HCT116 (cell line): ENCODE data around the gene MED25. TPM values are rescaled to one million over a fixed set of nuclear protein-coding genes. Genes with fewer than 3 reads are reported as not detected.

Source experiments
- ATAC-seq: fragments of 200-7000 bp; cut with Tn5 transposase; 2 replicates; pipeline ENCODE4 v1.9.1; 2020; ENCODE audit warnings: mild to moderate bottlenecking, moderate library complexity
- Bru-seq: library from RNA; stranded (reverse); fragments of 400-500 nt; gene quantifications from one replicate; lab custom pipeline; 2021; lab: Mats Ljungman, UMichigan
- BruChase-seq, 2 experiments: library from RNA; stranded (reverse); fragments of 400-500 nt; gene quantifications; one replicate each; lab custom pipeline; 2021; lab: Mats Ljungman, UMichigan
- BruUV-seq: library from RNA; stranded (reverse); fragments of 400-500 nt; replicated peaks from 2 replicates; lab custom pipeline; 2021; lab: Mats Ljungman, UMichigan
- CTCF ChIA-PET: fragments of 300-600 bp; sonication (Branson Sonifier 250); formaldehyde crosslinking; loops from one replicate; lab custom pipeline; 2021; ENCODE audit warnings: antibody characterized with exemption; lab: Charles Lee
- POLR2A ChIA-PET: fragments of 300-600, 350-600 bp; sonication (Branson Sonifier 250); formaldehyde crosslinking; loops from one replicate; lab custom pipeline; 2021; ENCODE audit warnings: antibody characterized with exemption; lab: Charles Lee
- RAD21 ChIA-PET, 2 experiments: fragments of 300-600 bp; sonication (Branson Sonifier 250); formaldehyde crosslinking; loops; one replicate each; lab custom pipeline; 2023; ENCODE audit warnings: low total read pairs in 2 of 2; ENCODE audit not compliant: uncharacterized antibody in 2 of 2, unreplicated experiment in 2 of 2, low non-redundant PET in 1 of 2; lab: Charles Lee
- DNase-seq: peaks from one replicate; pipeline ENCODE4 v3.0.0-alpha.2; 2010; ENCODE audit warnings: low read depth, low spot score
- H2AFZ ChIP-seq: fragments of 200-600 bp; shearing (Covaris generic), sonication (generic); 2 replicates; pipeline ENCODE4 v1.6.1; 2017; ENCODE audit warnings: low read depth, mixed run types, mixed read lengths, antibody characterized with exemption, low read length; ENCODE audit not compliant: poor library complexity, severe bottlenecking
- H3K27ac ChIP-seq: 2 replicates; pipeline ENCODE4 v1.5.1; 2012; ENCODE audit warnings: low read depth, low read length
- H3K27me3 ChIP-seq: fragments of 200-600 bp; sonication (generic); 2 replicates; pipeline ENCODE4 v1.6.1; 2016; ENCODE audit warnings: mixed run types, low read length, mixed read lengths; ENCODE audit not compliant: insufficient read depth
- H3K36me3 ChIP-seq, 2 experiments: fragments of 200-500 bp in 1 of 2; fragments of 200-600 bp in 1 of 2; sonication (Bioruptor generic) in 1 of 2; sonication (generic) in 1 of 2; 2 replicates each; pipeline versions ENCODE4 v1.5.1 to v1.6.1; 2014 to 2016; ENCODE audit warnings: low read length in 2 of 2, inconsistent platforms in 1 of 2, mixed read lengths in 1 of 2, mixed run types in 1 of 2; ENCODE audit not compliant: insufficient read depth in 2 of 2, control insufficient read depth in 1 of 2
- H3K4me1 ChIP-seq, 2 experiments: fragments of 200-600 bp in 1 of 2; sonication (generic) in 1 of 2; 2 replicates each; pipeline versions ENCODE4 v1.5.1 to v1.6.1; 2012 to 2017; ENCODE audit warnings: low read length in 2 of 2, inconsistent platforms in 1 of 2, mild to moderate bottlenecking in 1 of 2, mixed read lengths in 1 of 2, mixed run types in 1 of 2, moderate library complexity in 1 of 2; ENCODE audit not compliant: insufficient read depth in 2 of 2, control insufficient read depth in 1 of 2
- H3K4me2 ChIP-seq: fragments of 200-600 bp; sonication (generic); 2 replicates; pipeline ENCODE4 v1.6.1; 2017; ENCODE audit warnings: mixed run types, low read length, mixed read lengths
- H3K4me3 ChIP-seq, 2 experiments: fragments of 200-600 bp in 1 of 2; sonication (generic) in 1 of 2; replicated peaks in 1 of 2; 2 replicates each; pipeline ENCODE4 v1.5.1; 2011 to 2016; ENCODE audit warnings: low read length in 2 of 2, control low read depth in 1 of 2, low read depth in 1 of 2, mild to moderate bottlenecking in 1 of 2, mixed read lengths in 1 of 2, mixed run types in 1 of 2
- H3K79me2 ChIP-seq: fragments of 200-600 bp; sonication (generic); 2 replicates; pipeline ENCODE4 v1.6.1; 2017; ENCODE audit warnings: mild to moderate bottlenecking, mixed run types, low read length, moderate library complexity, mixed read lengths; ENCODE audit not compliant: insufficient read depth
- H3K9ac ChIP-seq: fragments of 200-600 bp; sonication (generic); 2 replicates; pipeline ENCODE4 v1.6.1; 2016; ENCODE audit warnings: low read length, mixed read lengths
- H3K9me2 ChIP-seq: fragments of 200-600 bp; sonication (generic), shearing (Covaris generic); 2 replicates; pipeline ENCODE4 v1.6.1; 2017; ENCODE audit warnings: mixed run types, mild to moderate bottlenecking, moderate library complexity; ENCODE audit not compliant: insufficient read depth
- H3K9me3 ChIP-seq, 2 experiments: fragments of 200-500 bp in 1 of 2; fragments of 200-600 bp in 1 of 2; sonication (Bioruptor generic) in 1 of 2; sonication (generic) in 1 of 2; 2 replicates each; pipeline ENCODE4 v1.6.1; 2014 to 2017; ENCODE audit warnings: low read length in 2 of 2, mixed read lengths in 2 of 2, inconsistent platforms in 1 of 2, low read depth in 1 of 2, mild to moderate bottlenecking in 1 of 2, mixed run types in 1 of 2, moderate library complexity in 1 of 2; ENCODE audit not compliant: control insufficient read depth in 1 of 2, insufficient read depth in 1 of 2
- H4K20me1 ChIP-seq: fragments of 200-600 bp; sonication (generic), shearing (Covaris generic); 2 replicates; pipeline ENCODE4 v1.6.1; 2017; ENCODE audit warnings: mixed run types, mild to moderate bottlenecking, moderate library complexity; ENCODE audit not compliant: insufficient read depth
- CBX3 ChIP-seq: IDR thresholded peaks from 2 replicates; pipeline ENCODE4 v1.6.1; 2012; ENCODE audit warnings: low read depth
- CEBPB ChIP-seq: IDR thresholded peaks from 2 replicates; pipeline ENCODE4 v1.6.1; 2012; ENCODE audit warnings: low read depth
- EGR1 ChIP-seq: IDR thresholded peaks from 2 replicates; pipeline ENCODE4 v1.6.1; 2012; ENCODE audit warnings: low read depth
- ELF1 ChIP-seq: IDR thresholded peaks from 2 replicates; pipeline ENCODE4 v1.6.1; 2012; ENCODE audit warnings: low read depth, borderline replicate concordance
- EZH2 ChIP-seq: fragments of 200-600 bp; sonication (generic); IDR thresholded peaks from 2 replicates; pipeline ENCODE4 v1.6.1; 2017; ENCODE audit warnings: antibody characterized with exemption, mixed run types
- EZH2phosphoT487 ChIP-seq: fragments of 200-600 bp; IDR thresholded peaks from 2 replicates; pipeline ENCODE4 v1.6.1; 2018; ENCODE audit warnings: antibody characterized with exemption, borderline replicate concordance
- FOSL1 ChIP-seq: IDR thresholded peaks from 2 replicates; pipeline ENCODE4 v1.6.1; 2012; ENCODE audit warnings: low read depth
- JUND ChIP-seq: IDR thresholded peaks from 2 replicates; pipeline ENCODE4 v1.6.1; 2012
- POLR2A ChIP-seq: IDR thresholded peaks from 2 replicates; pipeline ENCODE4 v1.7.0; 2011; ENCODE audit warnings: borderline replicate concordance; ENCODE audit not compliant: insufficient read depth, insufficient read length; ENCODE audit errors: extremely low read depth
- POLR2AphosphoS5 ChIP-seq: IDR thresholded peaks from 2 replicates; pipeline ENCODE4 v1.6.1; 2011; ENCODE audit warnings: mild to moderate bottlenecking, low read depth, low read length, moderate library complexity
- RAD21 ChIP-seq: IDR thresholded peaks from 2 replicates; pipeline ENCODE4 v1.6.1; 2012; ENCODE audit warnings: low read depth, mild to moderate bottlenecking
- SIN3A ChIP-seq: IDR thresholded peaks from 2 replicates; pipeline ENCODE4 v1.6.1; 2012; ENCODE audit warnings: low read depth
- SP1 ChIP-seq: IDR thresholded peaks from 2 replicates; pipeline ENCODE4 v1.6.1; 2012; ENCODE audit warnings: low read depth
- SRF ChIP-seq: IDR thresholded peaks from 2 replicates; pipeline ENCODE4 v1.6.1; 2012; ENCODE audit warnings: low read depth
- TCF7L2 ChIP-seq: IDR thresholded peaks from 2 replicates; pipeline ENCODE4 v1.7.0; 2011; ENCODE audit warnings: borderline replicate concordance, inconsistent platforms; ENCODE audit not compliant: insufficient read depth, insufficient read length; ENCODE audit errors: extremely low read depth
- YY1 ChIP-seq: IDR thresholded peaks from 2 replicates; pipeline ENCODE4 v1.6.1; 2011; ENCODE audit warnings: low read length, low read depth, moderate library complexity, mild to moderate bottlenecking; ENCODE audit not compliant: insufficient replicate concordance; ENCODE audit errors: extremely low read depth
- ZFX ChIP-seq: fragments of 450-650 bp; IDR thresholded peaks from 2 replicates; pipeline ENCODE4 v1.6.1; 2017
- ZNF274 ChIP-seq: fragments of 200-500 bp; sonication (Bioruptor generic); IDR thresholded peaks from 2 replicates; pipeline ENCODE4 v1.6.1; 2014; ENCODE audit warnings: mild to moderate bottlenecking, low read depth, low read length, inconsistent platforms
- intact Hi-C: fragments of 100-400 bp; cut with micrococcal nuclease; formaldehyde crosslinking; loops from 2 replicates; pipeline ENCODE4 v1.10.0; 2022
- long read RNA-seq: library from polyadenylated mRNA; unstranded; transcript quantifications from one replicate; pipeline ENCODE4 v2.0.0, GENCODE V29; 2021; ENCODE audit not compliant: unreplicated experiment
- polyA plus RNA-seq: library from polyadenylated mRNA; unstranded; fragments of >200 nt; gene quantifications from 2 replicates; pipeline ENCODE4 v1.2.1, GENCODE V29; 2012; ENCODE audit warnings: missing spikeins
- total RNA-seq: library from RNA; stranded (reverse); gene quantifications from one replicate; pipeline ENCODE4 v1.2.1, GENCODE V29; 2021; ENCODE audit not compliant: unreplicated experiment
- TF ChIP-seq, protein P1 (sequence below), 3 experiments: fragments of 200-600 bp in 1 of 3; sonication (generic) in 1 of 3; IDR thresholded peaks in 2 of 3; conservative IDR thresholded peaks in 1 of 3; 2 replicates each; pipeline ENCODE4 v1.5.1; 2012 to 2017; ENCODE audit warnings: low read depth in 2 of 3, low read length in 2 of 3, antibody characterized with exemption in 1 of 3, borderline replicate concordance in 1 of 3, control low read depth in 1 of 3, mild to moderate bottlenecking in 1 of 3, mixed read lengths in 1 of 3, mixed run types in 1 of 3, moderate library complexity in 1 of 3; ENCODE audit not compliant: insufficient read depth in 1 of 3
- TF ChIP-seq, protein P2 (sequence below): IDR thresholded peaks from 2 replicates; pipeline ENCODE4 v1.6.1; 2012
- TF ChIP-seq, protein P3 (sequence below): IDR thresholded peaks from 2 replicates; pipeline ENCODE4 v1.6.1; 2012
- TF ChIP-seq, protein P4 (sequence below): IDR thresholded peaks from 2 replicates; pipeline ENCODE4 v1.6.1; 2011; ENCODE audit warnings: mild to moderate bottlenecking, low read length, moderate library complexity; ENCODE audit not compliant: insufficient replicate concordance; ENCODE audit errors: extremely low read depth

The MED25 gene
- total RNA-seq (77.7 TPM), Bru-seq, nascent RNA (percentile 62 among the genes with signal in this experiment), BruChase-seq, experiment 1, labeled RNA remaining after a 6-hour chase (percentile 75 among the genes with signal in this experiment), BruChase-seq, experiment 2, labeled RNA remaining after a 2-hour chase (percentile 78 among the genes with signal in this experiment)
- polyA plus RNA-seq = 56.6 and 62.7 TPM in 2 replicates
- long read RNA-seq, transcript MED25-201 (18 exons, 2,332 nt) = major isoform, 5 of 46 reads
- long read RNA-seq, partial matches to known transcripts = 27 of 46 reads
- long read RNA-seq, other reads (novel, unspliced or antisense) = 13 of 46 reads

DNA sequence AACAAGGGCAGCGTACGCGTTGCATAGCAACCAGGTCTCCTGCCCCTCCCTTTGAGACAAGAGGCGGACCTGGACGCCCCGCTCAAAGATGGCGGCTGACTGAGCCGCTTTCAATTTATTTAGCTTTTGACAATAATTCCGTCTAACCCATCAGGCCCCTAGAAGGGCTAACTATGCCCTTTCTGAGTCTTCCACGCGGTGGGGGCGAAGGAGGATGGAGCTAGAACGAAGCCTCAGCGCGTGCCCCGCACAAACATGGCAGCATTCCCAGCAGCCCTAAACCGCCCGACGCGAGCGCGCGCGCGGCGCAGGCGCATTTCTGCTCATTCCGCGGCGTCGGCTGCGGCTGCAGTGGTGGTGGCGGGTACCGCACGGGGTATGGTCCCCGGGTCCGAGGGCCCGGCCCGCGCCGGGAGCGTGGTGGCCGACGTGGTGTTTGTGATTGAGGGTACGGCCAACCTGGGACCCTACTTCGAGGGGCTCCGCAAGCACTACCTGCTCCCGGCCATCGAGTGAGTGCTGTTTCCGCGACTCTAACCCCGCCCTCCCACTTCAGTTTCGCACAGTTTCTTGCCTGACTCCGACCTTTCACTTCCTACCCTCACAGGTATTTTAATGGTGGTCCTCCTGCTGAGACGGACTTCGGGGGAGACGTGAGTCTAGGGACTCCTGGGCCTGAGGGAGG is at the start of gene MED25:
MED25 (plus strand) TSS at position 326 of the 685 bp plus-strand sequence; CDS start at position 379, 53 bp downstream.
- ChIA-PET RAD21 (no interaction called here), CTCF (interaction anchor here (0.6 to 0.7 kb wide), 2 partner anchors 13 to 47 kb away, joined by 3 read pairs; no protein-coding TSS in a partner anchor), POLR2A (interaction anchor here (0.8 to 1.0 kb wide), 3 partner anchors 32 to 142 kb away, joined by 3 to 4 read pairs (median 3); partner anchors contain the start of gene PTOV1)
- Histone ChIP-seq H3K9me3 (no peaks in the 10 kb centered on the region), H3K27ac (peak within 1 kb of the TSS; percentile 83), H3K4me3 (peak within 1 kb of the TSS; percentile 95 to 99), H3K4me2 (peak within 1 kb of the TSS; percentile 85), H4K20me1 (no peaks in the 10 kb centered on the region), H3K9me2 (no peaks in the 10 kb centered on the region), H3K79me2 (peaks cover 34% of the 10 kb centered on the region), H3K27me3 (no peaks in the 10 kb centered on the region), H3K36me3 (peaks cover under 1 to 10% of the 10 kb centered on the region in 2 experiments; a peak in 1 of 4 replicates), H2AFZ (peak within 1 kb of the TSS; percentile 81), H3K4me1 (peaks cover 20 to 34% of the 10 kb centered on the region in 2 experiments), H3K9ac (peak within 1 kb of the TSS; percentile 99)
- intact Hi-C loops = no loop called here
- ATAC-seq (peak; percentile 83), DNase-seq (peak; percentile 79)
- no TSS peak for BruUV-seq
- TF ChIP-seq EZH2 = no peak
- TF ChIP-seq ELF1 = no peak
- TF ChIP-seq, protein P1, sequence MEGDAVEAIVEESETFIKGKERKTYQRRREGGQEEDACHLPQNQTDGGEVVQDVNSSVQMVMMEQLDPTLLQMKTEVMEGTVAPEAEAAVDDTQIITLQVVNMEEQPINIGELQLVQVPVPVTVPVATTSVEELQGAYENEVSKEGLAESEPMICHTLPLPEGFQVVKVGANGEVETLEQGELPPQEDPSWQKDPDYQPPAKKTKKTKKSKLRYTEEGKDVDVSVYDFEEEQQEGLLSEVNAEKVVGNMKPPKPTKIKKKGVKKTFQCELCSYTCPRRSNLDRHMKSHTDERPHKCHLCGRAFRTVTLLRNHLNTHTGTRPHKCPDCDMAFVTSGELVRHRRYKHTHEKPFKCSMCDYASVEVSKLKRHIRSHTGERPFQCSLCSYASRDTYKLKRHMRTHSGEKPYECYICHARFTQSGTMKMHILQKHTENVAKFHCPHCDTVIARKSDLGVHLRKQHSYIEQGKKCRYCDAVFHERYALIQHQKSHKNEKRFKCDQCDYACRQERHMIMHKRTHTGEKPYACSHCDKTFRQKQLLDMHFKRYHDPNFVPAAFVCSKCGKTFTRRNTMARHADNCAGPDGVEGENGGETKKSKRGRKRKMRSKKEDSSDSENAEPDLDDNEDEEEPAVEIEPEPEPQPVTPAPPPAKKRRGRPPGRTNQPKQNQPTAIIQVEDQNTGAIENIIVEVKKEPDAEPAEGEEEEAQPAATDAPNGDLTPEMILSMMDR (IDR thresholded peaks at IDR 0.05 in 2 of 3, conservative IDR thresholded peaks at IDR 0.05 in 1 of 3; ENCODE audit: borderline replicate concordance in 1 of 3, insufficient read depth in 1 of 3, low read depth in 2 of 3, low read length in 2 of 3) = no peak; a peak in 1 of 6 replicates
- no peak for TF ChIP-seq RAD21
- TF ChIP-seq, protein P2, sequence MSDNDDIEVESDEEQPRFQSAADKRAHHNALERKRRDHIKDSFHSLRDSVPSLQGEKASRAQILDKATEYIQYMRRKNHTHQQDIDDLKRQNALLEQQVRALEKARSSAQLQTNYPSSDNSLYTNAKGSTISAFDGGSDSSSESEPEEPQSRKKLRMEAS = no peak
- no peak for TF ChIP-seq EZH2phosphoT487
- TF ChIP-seq EGR1 = peak; percentile 90
- no peak for TF ChIP-seq CEBPB
- no peak for TF ChIP-seq JUND
- TF ChIP-seq POLR2AphosphoS5 = peak; percentile 91
- TF ChIP-seq CBX3 = no peak
- no peak for TF ChIP-seq FOSL1
- TF ChIP-seq, protein P3, sequence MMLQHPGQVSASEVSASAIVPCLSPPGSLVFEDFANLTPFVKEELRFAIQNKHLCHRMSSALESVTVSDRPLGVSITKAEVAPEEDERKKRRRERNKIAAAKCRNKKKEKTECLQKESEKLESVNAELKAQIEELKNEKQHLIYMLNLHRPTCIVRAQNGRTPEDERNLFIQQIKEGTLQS = no peak
- TF ChIP-seq, protein P4, sequence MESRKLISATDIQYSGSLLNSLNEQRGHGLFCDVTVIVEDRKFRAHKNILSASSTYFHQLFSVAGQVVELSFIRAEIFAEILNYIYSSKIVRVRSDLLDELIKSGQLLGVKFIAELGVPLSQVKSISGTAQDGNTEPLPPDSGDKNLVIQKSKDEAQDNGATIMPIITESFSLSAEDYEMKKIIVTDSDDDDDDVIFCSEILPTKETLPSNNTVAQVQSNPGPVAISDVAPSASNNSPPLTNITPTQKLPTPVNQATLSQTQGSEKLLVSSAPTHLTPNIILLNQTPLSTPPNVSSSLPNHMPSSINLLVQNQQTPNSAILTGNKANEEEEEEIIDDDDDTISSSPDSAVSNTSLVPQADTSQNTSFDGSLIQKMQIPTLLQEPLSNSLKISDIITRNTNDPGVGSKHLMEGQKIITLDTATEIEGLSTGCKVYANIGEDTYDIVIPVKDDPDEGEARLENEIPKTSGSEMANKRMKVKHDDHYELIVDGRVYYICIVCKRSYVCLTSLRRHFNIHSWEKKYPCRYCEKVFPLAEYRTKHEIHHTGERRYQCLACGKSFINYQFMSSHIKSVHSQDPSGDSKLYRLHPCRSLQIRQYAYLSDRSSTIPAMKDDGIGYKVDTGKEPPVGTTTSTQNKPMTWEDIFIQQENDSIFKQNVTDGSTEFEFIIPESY = no peak
- peak; percentile 83 for TF ChIP-seq POLR2A
- TF ChIP-seq TCF7L2 = no peak
- TF ChIP-seq YY1 = peak; percentile 100
- TF ChIP-seq SRF = no peak
- no peak; the same call in 1 of the 2 replicates for TF ChIP-seq SIN3A
- TF ChIP-seq ZFX = peak; percentile 69; the same call in 1 of the 2 replicates
- TF ChIP-seq SP1 = no peak
- no peak for TF ChIP-seq ZNF274
